Bronchial epithelial cell (primary cell): ENCODE results near the gene FBXW4. TPM values are rescaled to one million over a fixed set of nuclear protein-coding genes. Genes with fewer than 3 reads are reported as not detected.

ENCODE experiments used
- DNase-seq: peaks from one replicate; pipeline ENCODE4 v3.0.0-alpha.2; 2010; ENCODE audit warnings: low read depth
- FAIRE-seq: peaks from 2 replicates; lab custom pipeline; 2011; peaks lifted over from hg19 to GRCh38; lab: Jason Lieb, UNC
- H3K27me3 ChIP-seq: 2 replicates; pipeline ENCODE4 v1.5.1; 2011; ENCODE audit warnings: low read length; ENCODE audit not compliant: control insufficient read depth, insufficient read depth
- H3K36me3 ChIP-seq: 2 replicates; pipeline ENCODE4 v1.5.1; 2011; ENCODE audit warnings: low read length; ENCODE audit not compliant: control insufficient read depth, insufficient read depth
- H3K4me3 ChIP-seq: 2 replicates; pipeline ENCODE4 v1.5.1; 2011; ENCODE audit warnings: mild to moderate bottlenecking, low read depth, low read length, control low read depth
- CTCF ChIP-seq: IDR thresholded peaks from 2 replicates; pipeline ENCODE4 v1.5.1; 2011; ENCODE audit warnings: mild to moderate bottlenecking, moderate library complexity, low read length, control low read depth, inconsistent platforms; ENCODE audit not compliant: insufficient read depth, severe bottlenecking
- total RNA-seq: library from RNA; depleted of rRNA; stranded (reverse); fragments of >200 nt; gene quantifications from 2 replicates; pipeline ENCODE4 v1.2.1, GENCODE V29; 2014

The FBXW4 gene
- total RNA-seq, 1 donor from 2014 or later: 49.5 TPM

DNA sequence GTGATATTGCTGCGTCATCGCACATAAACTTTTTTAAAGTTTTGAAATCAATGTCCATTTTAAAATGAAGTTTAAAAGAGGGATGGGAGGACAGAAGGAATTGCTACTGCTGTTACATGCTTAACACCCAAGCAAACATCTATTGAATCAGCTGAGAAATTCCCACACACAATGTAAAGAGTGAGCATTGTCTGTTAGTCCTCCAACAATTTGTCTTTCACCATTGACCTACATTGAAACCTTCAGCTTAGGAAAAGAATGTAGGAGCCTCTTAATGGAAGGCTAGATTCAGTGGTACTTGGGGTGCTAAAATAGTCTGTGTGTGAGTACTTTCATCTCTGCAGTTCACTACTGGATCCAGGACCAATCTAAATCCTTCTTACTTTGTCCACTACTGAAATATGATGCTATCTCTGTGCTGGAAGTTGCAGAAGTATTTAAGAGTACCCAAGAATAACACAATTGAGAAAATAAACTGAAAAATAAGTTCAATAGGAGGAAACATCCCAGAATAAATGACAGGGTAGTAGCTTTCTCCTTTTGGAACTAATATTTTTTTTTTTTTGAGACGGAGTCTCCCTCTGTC lies 23.8 kb upstream of the FBXW4 start:
- FAIRE-seq: no peak
- Histone ChIP-seq H3K27me3 (peaks cover 3% of the 10 kb centered on the region), H3K4me3 (no peak overlapping the region), H3K36me3 (no peaks in the 10 kb centered on the region)
- TF ChIP-seq CTCF: no peak
- no peak for DNase-seq

GRCh38 chr10:101716891-101717659 lies 22.1 kb upstream of the FBXW4 start:
- DNase-seq: peak; percentile 59
- Histone ChIP-seq H3K4me3 (no peak overlapping the region), H3K27me3 (peaks cover 3% of the 10 kb centered on the region), H3K36me3 (no peaks in the 10 kb centered on the region)
- TF ChIP-seq CTCF: no peak
- FAIRE-seq: no peak

- Histone ChIP-seq H3K36me3 (no peaks in the 10 kb centered on the region), H3K4me3 (no peak overlapping the region), H3K27me3 (peaks cover 10% of the 10 kb centered on the region)
- no peak for TF ChIP-seq CTCF
- no peak for FAIRE-seq
- DNase-seq: no peak
Observed at GRCh38 chr10:101712997-101713396, 18.0 kb upstream of the FBXW4 start.

DNA sequence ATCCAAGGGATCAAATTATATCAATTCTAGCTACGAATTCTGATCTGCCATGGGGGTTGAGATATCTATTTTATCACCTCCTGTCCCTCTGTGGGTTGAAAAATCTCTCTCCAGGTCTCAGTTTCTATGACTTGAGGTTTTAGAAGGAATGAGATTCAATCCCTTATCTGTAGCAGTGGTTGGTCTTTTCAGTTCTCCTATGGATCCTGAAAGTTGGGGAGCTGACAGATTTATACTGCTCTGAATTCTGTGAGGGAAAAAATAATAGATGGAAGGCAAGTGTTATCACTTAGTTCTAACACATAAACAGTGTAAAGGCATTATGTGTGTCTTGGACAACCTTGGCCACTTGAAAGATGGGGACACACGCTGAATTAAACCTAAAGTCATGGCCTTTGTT lies 15.8 kb upstream of the FBXW4 start:
- FAIRE-seq: no peak

GRCh38 chr10:101710059-101710695 lies 15.2 kb upstream of the FBXW4 start:
- no peaks in the 10 kb centered on the region for H3K36me3 ChIP-seq
- no peak for DNase-seq
- no peak for TF ChIP-seq CTCF
- no peak for FAIRE-seq
- H3K27me3 ChIP-seq: peaks cover 10% of the 10 kb centered on the region
- H3K4me3 ChIP-seq: no peak overlapping the region

More for the DNA sequence above, 15.8 kb upstream of the FBXW4 start:
- Histone ChIP-seq H3K27me3 (peaks cover 10% of the 10 kb centered on the region), H3K36me3 (no peaks in the 10 kb centered on the region), H3K4me3 (no peak overlapping the region)
- no peak for TF ChIP-seq CTCF
- DNase-seq: no peak
